ENCODE data around the gene CD74. TPM values are rescaled to one million over a fixed set of nuclear protein-coding genes. Genes with fewer than 3 reads are reported as not detected.

The CD74 gene
- total and polyA plus RNA-seq, 10 of the 15 experiments (the other 5 are each of a cell fraction or from before 2014, with no cell fraction given), result 1,387 to 11,063 (median 3,922) TPM

DNA sequence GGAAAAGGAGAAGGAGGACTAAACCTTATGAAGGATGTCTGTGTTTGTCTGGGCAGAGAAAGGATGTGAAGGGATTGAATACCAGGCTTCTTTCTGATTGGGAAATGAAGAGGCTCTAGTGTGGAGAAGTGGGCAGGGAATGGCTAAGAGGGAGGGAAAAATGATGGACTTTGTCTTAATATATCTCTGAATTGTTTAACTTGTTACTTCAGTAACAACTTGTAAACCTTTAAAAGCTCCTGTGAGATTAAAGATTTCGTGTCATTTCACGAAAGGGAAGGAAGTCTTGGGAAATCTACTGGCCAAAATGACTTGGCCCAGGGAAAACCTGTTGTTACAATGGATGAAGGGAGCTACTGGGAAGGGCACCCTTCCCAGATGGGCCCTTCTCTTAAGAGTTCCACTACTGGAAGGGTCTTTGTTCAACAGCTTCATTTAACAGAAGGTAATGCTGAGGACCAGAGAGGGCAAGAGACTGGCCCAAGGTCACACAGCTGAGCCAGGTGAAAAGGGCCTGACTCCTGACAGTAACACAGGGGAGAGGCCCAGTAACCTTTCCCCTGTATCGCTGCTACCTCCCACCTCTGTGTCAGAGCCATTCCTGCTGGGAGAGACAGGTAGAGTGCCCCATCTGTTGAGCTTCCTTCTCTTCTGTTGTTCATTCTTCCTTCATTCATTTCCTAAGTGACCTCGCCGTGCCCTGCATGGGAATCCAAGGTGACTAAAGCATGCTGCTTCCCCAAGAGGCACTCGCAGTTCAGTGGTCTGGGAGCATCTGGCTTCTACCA is 60.3 kb downstream of the CD74 start (continued):
- TF ChIP-seq, protein P1, sequence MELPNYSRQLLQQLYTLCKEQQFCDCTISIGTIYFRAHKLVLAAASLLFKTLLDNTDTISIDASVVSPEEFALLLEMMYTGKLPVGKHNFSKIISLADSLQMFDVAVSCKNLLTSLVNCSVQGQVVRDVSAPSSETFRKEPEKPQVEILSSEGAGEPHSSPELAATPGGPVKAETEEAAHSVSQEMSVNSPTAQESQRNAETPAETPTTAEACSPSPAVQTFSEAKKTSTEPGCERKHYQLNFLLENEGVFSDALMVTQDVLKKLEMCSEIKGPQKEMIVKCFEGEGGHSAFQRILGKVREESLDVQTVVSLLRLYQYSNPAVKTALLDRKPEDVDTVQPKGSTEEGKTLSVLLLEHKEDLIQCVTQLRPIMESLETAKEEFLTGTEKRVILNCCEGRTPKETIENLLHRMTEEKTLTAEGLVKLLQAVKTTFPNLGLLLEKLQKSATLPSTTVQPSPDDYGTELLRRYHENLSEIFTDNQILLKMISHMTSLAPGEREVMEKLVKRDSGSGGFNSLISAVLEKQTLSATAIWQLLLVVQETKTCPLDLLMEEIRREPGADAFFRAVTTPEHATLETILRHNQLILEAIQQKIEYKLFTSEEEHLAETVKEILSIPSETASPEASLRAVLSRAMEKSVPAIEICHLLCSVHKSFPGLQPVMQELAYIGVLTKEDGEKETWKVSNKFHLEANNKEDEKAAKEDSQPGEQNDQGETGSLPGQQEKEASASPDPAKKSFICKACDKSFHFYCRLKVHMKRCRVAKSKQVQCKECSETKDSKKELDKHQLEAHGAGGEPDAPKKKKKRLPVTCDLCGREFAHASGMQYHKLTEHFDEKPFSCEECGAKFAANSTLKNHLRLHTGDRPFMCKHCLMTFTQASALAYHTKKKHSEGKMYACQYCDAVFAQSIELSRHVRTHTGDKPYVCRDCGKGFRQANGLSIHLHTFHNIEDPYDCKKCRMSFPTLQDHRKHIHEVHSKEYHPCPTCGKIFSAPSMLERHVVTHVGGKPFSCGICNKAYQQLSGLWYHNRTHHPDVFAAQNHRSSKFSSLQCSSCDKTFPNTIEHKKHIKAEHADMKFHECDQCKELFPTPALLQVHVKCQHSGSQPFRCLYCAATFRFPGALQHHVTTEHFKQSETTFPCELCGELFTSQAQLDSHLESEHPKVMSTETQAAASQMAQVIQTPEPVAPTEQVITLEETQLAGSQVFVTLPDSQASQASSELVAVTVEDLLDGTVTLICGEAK (IDR thresholded peaks at IDR 0.05; ENCODE audit: borderline replicate concordance), result no peak
- TF ChIP-seq, protein P2, sequence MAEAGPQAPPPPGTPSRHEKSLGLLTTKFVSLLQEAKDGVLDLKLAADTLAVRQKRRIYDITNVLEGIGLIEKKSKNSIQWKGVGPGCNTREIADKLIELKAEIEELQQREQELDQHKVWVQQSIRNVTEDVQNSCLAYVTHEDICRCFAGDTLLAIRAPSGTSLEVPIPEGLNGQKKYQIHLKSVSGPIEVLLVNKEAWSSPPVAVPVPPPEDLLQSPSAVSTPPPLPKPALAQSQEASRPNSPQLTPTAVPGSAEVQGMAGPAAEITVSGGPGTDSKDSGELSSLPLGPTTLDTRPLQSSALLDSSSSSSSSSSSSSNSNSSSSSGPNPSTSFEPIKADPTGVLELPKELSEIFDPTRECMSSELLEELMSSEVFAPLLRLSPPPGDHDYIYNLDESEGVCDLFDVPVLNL (IDR thresholded peaks at IDR 0.05; ENCODE audit: low read depth, low read length), result no peak
- TF ChIP-seq, protein P3, sequence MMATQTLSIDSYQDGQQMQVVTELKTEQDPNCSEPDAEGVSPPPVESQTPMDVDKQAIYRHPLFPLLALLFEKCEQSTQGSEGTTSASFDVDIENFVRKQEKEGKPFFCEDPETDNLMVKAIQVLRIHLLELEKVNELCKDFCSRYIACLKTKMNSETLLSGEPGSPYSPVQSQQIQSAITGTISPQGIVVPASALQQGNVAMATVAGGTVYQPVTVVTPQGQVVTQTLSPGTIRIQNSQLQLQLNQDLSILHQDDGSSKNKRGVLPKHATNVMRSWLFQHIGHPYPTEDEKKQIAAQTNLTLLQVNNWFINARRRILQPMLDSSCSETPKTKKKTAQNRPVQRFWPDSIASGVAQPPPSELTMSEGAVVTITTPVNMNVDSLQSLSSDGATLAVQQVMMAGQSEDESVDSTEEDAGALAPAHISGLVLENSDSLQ (IDR thresholded peaks at IDR 0.05), result no peak
- TF ChIP-seq BACH1 (IDR thresholded peaks at IDR 0.05; ENCODE audit: borderline replicate concordance) (no peak), JUNB (IDR thresholded peaks at IDR 0.05) (no peak)

Other genes starting within 250 kb of the CD74 start
Only the 7 nearest of the 9 such genes appear.
- gene SLC6A7, start 222.8 kb downstream of the CD74 start, total RNA-seq (2014; rRNA removed), result 0.06 and 0.11 TPM in 2 replicates
- 0.05 TPM in 1 of 2 replicates, not detected in the other for gene SLC6A7, start 222.8 kb downstream of the CD74 start, total RNA-seq (2014; rRNA removed; fragmentation: Illumina TruSeq; extraction: Trizol)
- gene SLC6A7, start 222.8 kb downstream of the CD74 start, total RNA-seq (2021), result 0.08 TPM in 1 of 2 replicates, not detected in the other
- not detected in 2 replicates for gene SLC6A7, start 222.8 kb downstream of the CD74 start, polyA plus RNA-seq (2011; rRNA removed)
- 0.01 TPM in 1 of 2 replicates, not detected in the other for gene SLC6A7, start 222.8 kb downstream of the CD74 start, polyA plus RNA-seq (2014; fragmentation: Illumina TruSeq; extraction: Trizol)
- not detected for gene SLC6A7, start 222.8 kb downstream of the CD74 start, polyA plus RNA-seq (2014; fragmentation: Nextera tagmentation; extraction: Ambion mirVana)
- gene SLC6A7, start 222.8 kb downstream of the CD74 start, polyA plus RNA-seq (2014; rRNA removed), result 0.04 TPM in 1 of 2 replicates, not detected in the other
- under 1 TPM in 1 of 2 experiments, not detected in 1; 0.15 TPM for gene SLC6A7, start 222.8 kb downstream of the CD74 start, polyA plus RNA-seq (2016; fragmentation: Nextera tagmentation; extraction: Ambion mirVana)
- 0.11 TPM in 1 of 2 replicates, not detected in the other for gene CAMK2A, start 123.1 kb downstream of the CD74 start, total RNA-seq (2014; rRNA removed)
- gene CAMK2A, start 123.1 kb downstream of the CD74 start, total RNA-seq (2014; rRNA removed; fragmentation: Illumina TruSeq; extraction: Trizol), result not detected in 2 replicates
- gene CAMK2A, start 123.1 kb downstream of the CD74 start, total RNA-seq (2021), result not detected in 2 replicates
- not detected in 2 replicates for gene CAMK2A, start 123.1 kb downstream of the CD74 start, polyA plus RNA-seq (2011; rRNA removed)
- not detected in 2 replicates for gene CAMK2A, start 123.1 kb downstream of the CD74 start, polyA plus RNA-seq (2014; fragmentation: Illumina TruSeq; extraction: Trizol)
- not detected for gene CAMK2A, start 123.1 kb downstream of the CD74 start, polyA plus RNA-seq (2014; fragmentation: Nextera tagmentation; extraction: Ambion mirVana)
- gene CAMK2A, start 123.1 kb downstream of the CD74 start, polyA plus RNA-seq (2014; rRNA removed), result not detected in 2 replicates
- gene CAMK2A, start 123.1 kb downstream of the CD74 start, polyA plus RNA-seq (2016; fragmentation: Nextera tagmentation; extraction: Ambion mirVana), result not detected
- gene ARSI, start 110.0 kb downstream of the CD74 start, total RNA-seq (2014; rRNA removed), result not detected in 2 replicates
- gene ARSI, start 110.0 kb downstream of the CD74 start, total RNA-seq (2014; rRNA removed; fragmentation: Illumina TruSeq; extraction: Trizol), result not detected in 2 replicates
- gene ARSI, start 110.0 kb downstream of the CD74 start, total RNA-seq (2021), result not detected in 2 replicates
- gene ARSI, start 110.0 kb downstream of the CD74 start, polyA plus RNA-seq (2011; rRNA removed), result not detected in 2 replicates
- not detected in 2 replicates for gene ARSI, start 110.0 kb downstream of the CD74 start, polyA plus RNA-seq (2014; fragmentation: Illumina TruSeq; extraction: Trizol)
- not detected for gene ARSI, start 110.0 kb downstream of the CD74 start, polyA plus RNA-seq (2014; fragmentation: Nextera tagmentation; extraction: Ambion mirVana)
- gene ARSI, start 110.0 kb downstream of the CD74 start, polyA plus RNA-seq (2014; rRNA removed), result not detected in 2 replicates
- gene ARSI, start 110.0 kb downstream of the CD74 start, polyA plus RNA-seq (2016; fragmentation: Nextera tagmentation; extraction: Ambion mirVana), result not detected
- gene TCOF1, start 55.2 kb downstream of the CD74 start, total RNA-seq (2014; rRNA removed), result 35.0 and 42.1 TPM in 2 replicates
- gene TCOF1, start 55.2 kb downstream of the CD74 start, total RNA-seq (2014; rRNA removed; fragmentation: Illumina TruSeq; extraction: Trizol), result 30.5 and 35.6 TPM in 2 replicates
- 74.7 and 83.9 TPM in 2 replicates for gene TCOF1, start 55.2 kb downstream of the CD74 start, total RNA-seq (2021)
- 6.4 and 12.7 TPM in 2 replicates for gene TCOF1, start 55.2 kb downstream of the CD74 start, polyA plus RNA-seq (2011; rRNA removed)
- gene TCOF1, start 55.2 kb downstream of the CD74 start, polyA plus RNA-seq (2014; fragmentation: Illumina TruSeq; extraction: Trizol), result 39.4 and 56.1 TPM in 2 replicates
- 10 to 100 TPM in 1 of 2 experiments, 1 to 10 TPM in 1; 8.7 to 12.3 TPM for gene TCOF1, start 55.2 kb downstream of the CD74 start, polyA plus RNA-seq (2014; fragmentation: Nextera tagmentation; extraction: Ambion mirVana)
- gene TCOF1, start 55.2 kb downstream of the CD74 start, polyA plus RNA-seq (2014; rRNA removed), result 35.4 and 44.6 TPM in 2 replicates
- 10 to 100 TPM; 71.2 to 76.3 TPM for gene TCOF1, start 55.2 kb downstream of the CD74 start, polyA plus RNA-seq (2016; fragmentation: Nextera tagmentation; extraction: Ambion mirVana)
- gene RPS14, start 36.8 kb upstream of the CD74 start, total RNA-seq (2014; rRNA removed), result 3,103 and 3,139 TPM in 2 replicates
- gene RPS14, start 36.8 kb upstream of the CD74 start, total RNA-seq (2014; rRNA removed; fragmentation: Illumina TruSeq; extraction: Trizol), result 2,472 and 2,596 TPM in 2 replicates
- 3,369 and 3,514 TPM in 2 replicates for gene RPS14, start 36.8 kb upstream of the CD74 start, total RNA-seq (2021)
- 3,820 and 3,850 TPM in 2 replicates for gene RPS14, start 36.8 kb upstream of the CD74 start, polyA plus RNA-seq (2011; rRNA removed)
- 3,219 and 4,047 TPM in 2 replicates for gene RPS14, start 36.8 kb upstream of the CD74 start, polyA plus RNA-seq (2014; fragmentation: Illumina TruSeq; extraction: Trizol)
- 1,000 to 10,000 TPM; 2,295 to 2,356 TPM for gene RPS14, start 36.8 kb upstream of the CD74 start, polyA plus RNA-seq (2014; fragmentation: Nextera tagmentation; extraction: Ambion mirVana)
- gene RPS14, start 36.8 kb upstream of the CD74 start, polyA plus RNA-seq (2014; rRNA removed), result 3,649 and 3,781 TPM in 2 replicates
- 1,000 to 10,000 TPM; 2,318 to 2,319 TPM for gene RPS14, start 36.8 kb upstream of the CD74 start, polyA plus RNA-seq (2016; fragmentation: Nextera tagmentation; extraction: Ambion mirVana)
- 15.4 and 16.7 TPM in 2 replicates for gene NDST1, start 95.2 kb upstream of the CD74 start, total RNA-seq (2014; rRNA removed)
- 8.4 and 10.1 TPM in 2 replicates for gene NDST1, start 95.2 kb upstream of the CD74 start, total RNA-seq (2014; rRNA removed; fragmentation: Illumina TruSeq; extraction: Trizol)
- gene NDST1, start 95.2 kb upstream of the CD74 start, total RNA-seq (2021), result 47.9 and 53.5 TPM in 2 replicates
- gene NDST1, start 95.2 kb upstream of the CD74 start, polyA plus RNA-seq (2011; rRNA removed), result 8.1 and 15.0 TPM in 2 replicates
- gene NDST1, start 95.2 kb upstream of the CD74 start, polyA plus RNA-seq (2014; fragmentation: Illumina TruSeq; extraction: Trizol), result 12.3 and 17.3 TPM in 2 replicates
- under 1 TPM; 0.20 to 0.31 TPM for gene NDST1, start 95.2 kb upstream of the CD74 start, polyA plus RNA-seq (2014; fragmentation: Nextera tagmentation; extraction: Ambion mirVana)
- gene NDST1, start 95.2 kb upstream of the CD74 start, polyA plus RNA-seq (2014; rRNA removed), result 17.6 and 32.3 TPM in 2 replicates
- gene NDST1, start 95.2 kb upstream of the CD74 start, polyA plus RNA-seq (2016; fragmentation: Nextera tagmentation; extraction: Ambion mirVana), result 10 to 100 TPM in 1 of 2 experiments, 1 to 10 TPM in 1; 5.3 to 10.9 TPM
- gene SYNPO, start 227.8 kb upstream of the CD74 start, total RNA-seq (2014; rRNA removed), result 3.3 and 3.4 TPM in 2 replicates
- gene SYNPO, start 227.8 kb upstream of the CD74 start, total RNA-seq (2014; rRNA removed; fragmentation: Illumina TruSeq; extraction: Trizol), result 4.4 and 4.5 TPM in 2 replicates
- 21.0 and 21.8 TPM in 2 replicates for gene SYNPO, start 227.8 kb upstream of the CD74 start, total RNA-seq (2021)
- gene SYNPO, start 227.8 kb upstream of the CD74 start, polyA plus RNA-seq (2011; rRNA removed), result 11.0 and 18.3 TPM in 2 replicates
- gene SYNPO, start 227.8 kb upstream of the CD74 start, polyA plus RNA-seq (2014; fragmentation: Illumina TruSeq; extraction: Trizol), result 8.7 and 9.4 TPM in 2 replicates
- gene SYNPO, start 227.8 kb upstream of the CD74 start, polyA plus RNA-seq (2014; fragmentation: Nextera tagmentation; extraction: Ambion mirVana), result 1 to 10 TPM; 1.9 to 2.3 TPM
- gene SYNPO, start 227.8 kb upstream of the CD74 start, polyA plus RNA-seq (2014; rRNA removed), result 10.1 and 10.7 TPM in 2 replicates
- 1 to 10 TPM in 1 of 2 experiments, under 1 TPM in 1; 0.77 to 2.0 TPM for gene SYNPO, start 227.8 kb upstream of the CD74 start, polyA plus RNA-seq (2016; fragmentation: Nextera tagmentation; extraction: Ambion mirVana)

All from GM12878 (cell line).